Ishikawa (cell line): ENCODE results near the gene TNK2.

Source experiments
- CEBPB ChIP-seq: IDR thresholded peaks from 2 replicates; pipeline ENCODE4 v1.6.1; 2012
- CREB1 ChIP-seq: IDR thresholded peaks from 2 replicates; pipeline ENCODE4 v1.6.1; 2012; ENCODE audit warnings: low read depth
- EGR1 ChIP-seq: IDR thresholded peaks from 2 replicates; pipeline ENCODE4 v1.6.1; 2012
- EP300 ChIP-seq: IDR thresholded peaks from 2 replicates; pipeline ENCODE4 v1.6.1; 2012; ENCODE audit warnings: borderline replicate concordance
- FOXM1 ChIP-seq: IDR thresholded peaks from 2 replicates; pipeline ENCODE4 v1.6.1; 2012; ENCODE audit warnings: low read depth, borderline replicate concordance
- NFIC ChIP-seq: IDR thresholded peaks from 2 replicates; pipeline ENCODE4 v1.6.1; 2012
- RAD21 ChIP-seq: IDR thresholded peaks from 2 replicates; pipeline ENCODE4 v1.6.1; 2012; ENCODE audit warnings: low read depth
- TAF1 ChIP-seq: IDR thresholded peaks from 2 replicates; pipeline ENCODE4 v1.6.1; 2012; ENCODE audit warnings: low read depth, mild to moderate bottlenecking
- TCF12 ChIP-seq: IDR thresholded peaks from 2 replicates; pipeline ENCODE4 v1.6.1; 2012; ENCODE audit warnings: low read depth
- TEAD4 ChIP-seq: IDR thresholded peaks from 2 replicates; pipeline ENCODE4 v1.6.1; 2012
- USF1 ChIP-seq: IDR thresholded peaks from 2 replicates; pipeline ENCODE4 v1.6.1; 2012
- YY1 ChIP-seq: IDR thresholded peaks from 2 replicates; pipeline ENCODE4 v1.6.1; 2012; ENCODE audit warnings: low read depth
- ZBTB7A ChIP-seq: IDR thresholded peaks from 2 replicates; pipeline ENCODE4 v1.6.1; 2012; ENCODE audit warnings: low read depth
- TF ChIP-seq, protein P1 (sequence below): IDR thresholded peaks from 2 replicates; pipeline ENCODE4 v1.6.1; 2012
- TF ChIP-seq, protein P2 (sequence below): IDR thresholded peaks from 2 replicates; pipeline ENCODE4 v1.6.1; 2012; ENCODE audit warnings: low read depth, mild to moderate bottlenecking

TNK2 gene

GRCh38 chr3:195903950-195904290, 4.4 kb downstream of the TNK2 start:
- no peak for TF ChIP-seq USF1
- no peak for TF ChIP-seq EGR1
- TF ChIP-seq ZBTB7A, result no peak
- TF ChIP-seq NFIC, result peak; percentile 38; the same call in 1 of the 2 replicates

GRCh38 chr3:195900436-195901355, 7.7 kb downstream of the TNK2 start:
- TF ChIP-seq USF1 (no peak), YY1 (no peak)

DNA sequence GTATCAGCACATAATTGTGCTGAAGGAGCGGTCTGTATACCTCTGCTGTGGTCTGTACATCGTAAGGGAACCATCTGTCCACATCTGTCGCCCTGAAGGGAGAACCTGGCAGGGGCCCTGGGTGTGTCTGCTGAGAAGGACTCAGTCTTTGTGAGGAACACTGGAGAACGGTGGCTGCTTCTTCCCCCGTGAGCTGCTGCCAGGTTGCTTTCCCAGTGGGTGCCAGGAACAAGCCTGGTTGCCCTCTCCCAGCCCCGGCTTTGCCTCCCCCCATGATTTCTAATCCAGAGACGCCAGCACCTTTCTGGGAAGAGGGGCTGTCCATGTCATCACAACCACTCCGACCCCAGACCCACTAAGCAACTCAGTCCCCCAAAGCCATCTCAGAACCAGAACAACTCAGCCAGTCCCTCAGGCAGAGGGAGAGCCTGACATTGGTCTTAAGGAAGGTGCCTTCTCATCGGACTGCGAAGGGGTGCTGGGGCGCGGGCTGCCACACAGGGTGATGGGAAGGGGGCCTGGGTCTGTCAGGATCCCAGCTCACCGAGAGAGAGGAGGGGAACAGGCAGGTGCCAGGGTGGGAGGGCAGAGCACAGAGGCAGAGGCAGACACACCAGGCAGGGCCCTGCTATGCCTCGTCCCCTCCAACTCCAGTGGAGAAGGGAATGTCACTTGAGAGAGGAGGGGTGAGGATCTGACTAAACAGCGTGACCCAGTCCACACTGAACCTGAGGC, 8.5 kb downstream of the TNK2 start:
- TF ChIP-seq TAF1 (no peak), NFIC (no peak), TCF12 (no peak), EP300 (no peak), CEBPB (no peak), EGR1 (no peak), YY1 (no peak), FOXM1 (no peak), CREB1 (no peak), RAD21 (no peak), USF1 (no peak), ZBTB7A (no peak), TEAD4 (no peak)
- TF ChIP-seq, protein P1, sequence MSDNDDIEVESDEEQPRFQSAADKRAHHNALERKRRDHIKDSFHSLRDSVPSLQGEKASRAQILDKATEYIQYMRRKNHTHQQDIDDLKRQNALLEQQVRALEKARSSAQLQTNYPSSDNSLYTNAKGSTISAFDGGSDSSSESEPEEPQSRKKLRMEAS, result no peak
- TF ChIP-seq, protein P2, sequence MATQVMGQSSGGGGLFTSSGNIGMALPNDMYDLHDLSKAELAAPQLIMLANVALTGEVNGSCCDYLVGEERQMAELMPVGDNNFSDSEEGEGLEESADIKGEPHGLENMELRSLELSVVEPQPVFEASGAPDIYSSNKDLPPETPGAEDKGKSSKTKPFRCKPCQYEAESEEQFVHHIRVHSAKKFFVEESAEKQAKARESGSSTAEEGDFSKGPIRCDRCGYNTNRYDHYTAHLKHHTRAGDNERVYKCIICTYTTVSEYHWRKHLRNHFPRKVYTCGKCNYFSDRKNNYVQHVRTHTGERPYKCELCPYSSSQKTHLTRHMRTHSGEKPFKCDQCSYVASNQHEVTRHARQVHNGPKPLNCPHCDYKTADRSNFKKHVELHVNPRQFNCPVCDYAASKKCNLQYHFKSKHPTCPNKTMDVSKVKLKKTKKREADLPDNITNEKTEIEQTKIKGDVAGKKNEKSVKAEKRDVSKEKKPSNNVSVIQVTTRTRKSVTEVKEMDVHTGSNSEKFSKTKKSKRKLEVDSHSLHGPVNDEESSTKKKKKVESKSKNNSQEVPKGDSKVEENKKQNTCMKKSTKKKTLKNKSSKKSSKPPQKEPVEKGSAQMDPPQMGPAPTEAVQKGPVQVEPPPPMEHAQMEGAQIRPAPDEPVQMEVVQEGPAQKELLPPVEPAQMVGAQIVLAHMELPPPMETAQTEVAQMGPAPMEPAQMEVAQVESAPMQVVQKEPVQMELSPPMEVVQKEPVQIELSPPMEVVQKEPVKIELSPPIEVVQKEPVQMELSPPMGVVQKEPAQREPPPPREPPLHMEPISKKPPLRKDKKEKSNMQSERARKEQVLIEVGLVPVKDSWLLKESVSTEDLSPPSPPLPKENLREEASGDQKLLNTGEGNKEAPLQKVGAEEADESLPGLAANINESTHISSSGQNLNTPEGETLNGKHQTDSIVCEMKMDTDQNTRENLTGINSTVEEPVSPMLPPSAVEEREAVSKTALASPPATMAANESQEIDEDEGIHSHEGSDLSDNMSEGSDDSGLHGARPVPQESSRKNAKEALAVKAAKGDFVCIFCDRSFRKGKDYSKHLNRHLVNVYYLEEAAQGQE, result no peak

DNA sequence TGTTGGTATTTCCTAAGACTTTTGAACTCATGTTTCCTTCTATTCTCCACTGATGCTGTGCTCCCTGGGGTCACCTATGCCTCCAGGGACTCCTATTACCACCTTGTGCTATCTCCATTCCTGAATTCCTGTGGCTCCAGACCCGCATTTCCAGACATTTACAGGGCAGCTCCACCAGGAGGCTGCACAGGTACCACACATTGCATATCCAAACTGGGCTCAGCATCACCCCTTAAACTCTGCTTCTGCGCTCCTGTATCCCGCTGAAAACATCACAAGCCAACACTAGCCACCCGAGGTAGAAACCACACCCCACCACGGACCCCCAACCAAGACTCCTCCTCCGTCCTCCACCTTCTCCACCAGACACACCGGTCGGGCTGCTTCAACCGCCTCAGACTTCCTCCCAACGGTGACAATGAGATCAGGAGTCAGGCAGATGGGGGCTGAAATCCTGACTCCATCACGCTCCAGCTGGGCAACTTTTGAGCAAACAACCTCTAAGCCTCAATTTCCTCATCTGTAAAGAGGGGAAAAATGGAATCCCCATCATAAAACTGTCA, 10.4 kb downstream of the TNK2 start:
- TF ChIP-seq EP300 (no peak), RAD21 (peak; percentile 16; the same call in 1 of the 2 replicates)

DNA sequence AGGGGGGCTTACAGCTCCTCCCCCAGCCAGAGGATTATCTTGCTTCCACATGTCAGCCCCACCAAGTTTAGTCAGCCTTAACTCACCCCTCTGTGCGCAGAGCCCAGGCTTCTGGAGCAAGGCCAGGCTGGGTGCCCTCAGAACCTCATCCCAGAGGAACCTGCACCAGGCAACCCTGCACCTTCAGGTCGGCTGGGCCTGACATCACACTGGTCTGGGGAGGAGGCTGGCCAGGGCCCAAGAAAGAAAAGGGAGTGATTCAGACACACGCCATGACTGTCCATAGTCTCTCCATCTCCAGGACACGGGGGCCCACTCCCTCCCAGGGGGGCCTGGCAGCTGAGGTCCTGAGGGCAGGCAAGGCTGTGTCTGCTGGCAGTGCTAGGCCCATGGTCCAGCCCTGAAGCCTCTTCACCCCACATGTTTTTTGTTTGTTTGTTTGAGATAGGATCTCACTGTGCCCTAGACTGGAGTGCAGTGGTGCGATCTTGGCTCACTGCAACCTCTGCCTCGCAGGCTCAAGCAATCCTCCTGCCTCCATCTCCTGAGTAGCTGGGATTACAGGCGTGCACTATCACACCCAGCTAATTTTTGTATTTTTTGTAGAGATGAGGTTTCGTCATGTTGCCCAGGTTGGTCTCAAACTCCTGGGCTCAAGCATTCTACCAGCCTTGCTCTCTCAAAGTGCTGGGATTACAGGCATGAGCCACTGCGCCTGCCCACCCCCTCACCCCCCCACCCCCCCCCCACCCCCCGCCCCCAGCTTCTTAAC, 11.1 kb downstream of the TNK2 start:
- TF ChIP-seq, protein P1, result no peak
- TF ChIP-seq ZBTB7A, result 0 out of 2 replicates have a peak, but pooled peaks have one; percentile 51
- peak; percentile 47 for TF ChIP-seq NFIC

- TF ChIP-seq CREB1, result no peak
- TF ChIP-seq, protein P1, result 0 out of 2 replicates have a peak, but pooled peaks have one; percentile 43
- TF ChIP-seq YY1, result peak; percentile 17; the same call in 1 of the 2 replicates
- peak; percentile 22; the same call in 1 of the 2 replicates for TF ChIP-seq EP300
These were observed 11.8 kb downstream of the TNK2 start for GRCh38 chr3:195896361-195897080.
